SK-N-MC (cell line): ENCODE results near the gene TACC2.

Experiments used
- DNase-seq: peaks from one replicate; pipeline ENCODE4 v3.0.0-alpha.2; 2011; ENCODE audit warnings: low read depth, low spot score
- H3K27ac ChIP-seq: fragments of 200-600 bp; sonication (generic); 2 replicates; pipeline ENCODE4 v1.5.1; 2016; ENCODE audit warnings: mixed run types
- H3K36me3 ChIP-seq: fragments of 200-600 bp; sonication (generic); 2 replicates; pipeline ENCODE4 v1.6.1; 2017; ENCODE audit warnings: antibody characterized with exemption, low read length, mixed read lengths; ENCODE audit not compliant: insufficient read depth
- H3K4me3 ChIP-seq: fragments of 200-600 bp; sonication (generic); 2 replicates; pipeline ENCODE4 v1.5.1; 2016
- H3K9ac ChIP-seq: fragments of 200-600 bp; sonication (generic); 2 replicates; pipeline ENCODE4 v1.8.0; 2017; ENCODE audit warnings: mixed run types, mixed read lengths; ENCODE audit not compliant: insufficient read length
- H3K9me3 ChIP-seq: fragments of 200-600 bp; sonication (generic); 2 replicates; pipeline ENCODE4 v1.6.1; 2017; ENCODE audit warnings: low read depth, mild to moderate bottlenecking, antibody characterized with exemption, low read length, moderate library complexity, mixed read lengths
- EZH2 ChIP-seq: fragments of 200-600 bp; sonication (generic); IDR thresholded peaks from one replicate; pipeline ENCODE4 v1.6.1; 2017; ENCODE audit warnings: antibody characterized with exemption
- FOXP2 ChIP-seq: optimal IDR thresholded peaks from 2 replicates; pipeline ENCODE3; 2011; ENCODE audit warnings: mild to moderate bottlenecking, moderate library complexity; ENCODE audit not compliant: insufficient read depth; ENCODE audit errors: extremely low read length, control extremely low read depth
- POLR2AphosphoS5 ChIP-seq: IDR thresholded peaks from 2 replicates; pipeline ENCODE4 v1.6.1; 2012; ENCODE audit warnings: mild to moderate bottlenecking, low read depth, low read length, borderline replicate concordance

TACC2 gene

GRCh38 chr10:122033224-122033926, 44.4 kb downstream of the TACC2 start:
- Histone ChIP-seq H3K9me3 (no peaks in the 10 kb centered on the region), H3K4me3 (no peak overlapping the region), H3K27ac (no peak overlapping the region), H3K9ac (no peak overlapping the region), H3K36me3 (no peaks in the 10 kb centered on the region)
- TF ChIP-seq EZH2 (no peak), FOXP2 (no peak), POLR2AphosphoS5 (no peak)
- no peak for DNase-seq

GRCh38 chr10:122034149-122034756, 45.3 kb downstream of the TACC2 start:
- Histone ChIP-seq H3K27ac (no peak overlapping the region), H3K36me3 (no peaks in the 10 kb centered on the region), H3K9me3 (no peaks in the 10 kb centered on the region), H3K9ac (no peak overlapping the region), H3K4me3 (no peak overlapping the region)
- TF ChIP-seq POLR2AphosphoS5 (no peak), FOXP2 (no peak), EZH2 (no peak)
- no peak for DNase-seq

GRCh38 chr10:122040786-122041185, 51.8 kb downstream of the TACC2 start:
- TF ChIP-seq EZH2 (no peak), POLR2AphosphoS5 (no peak), FOXP2 (no peak)
- Histone ChIP-seq H3K9ac (no peak overlapping the region), H3K4me3 (no peak overlapping the region), H3K27ac (no peak overlapping the region), H3K36me3 (no peaks in the 10 kb centered on the region), H3K9me3 (no peaks in the 10 kb centered on the region)
- no peak for DNase-seq

GRCh38 chr10:122042836-122043235, 53.9 kb downstream of the TACC2 start:
- no peaks in the 10 kb centered on the region for H3K36me3 ChIP-seq
- H3K9ac ChIP-seq: no peak overlapping the region
- no peak overlapping the region for H3K27ac ChIP-seq
- H3K4me3 ChIP-seq: no peak overlapping the region
- no peak for DNase-seq
- H3K9me3 ChIP-seq: no peaks in the 10 kb centered on the region
- TF ChIP-seq EZH2 (no peak), FOXP2 (no peak), POLR2AphosphoS5 (no peak)

- Histone ChIP-seq H3K27ac (no peak overlapping the region), H3K9ac (no peak overlapping the region), H3K4me3 (no peak overlapping the region), H3K36me3 (no peaks in the 10 kb centered on the region), H3K9me3 (no peaks in the 10 kb centered on the region)
- DNase-seq: no peak
- TF ChIP-seq POLR2AphosphoS5: no peak
- TF ChIP-seq FOXP2: no peak
- no peak for TF ChIP-seq EZH2
Measured at GRCh38 chr10:122044045-122044661, 55.2 kb downstream of the TACC2 start.

- DNase-seq: no peak
- H3K4me3 ChIP-seq: no peak overlapping the region
- H3K9ac ChIP-seq: no peak overlapping the region
- no peak overlapping the region for H3K27ac ChIP-seq
- no peak for TF ChIP-seq EZH2
- no peak for TF ChIP-seq FOXP2
- no peak for TF ChIP-seq POLR2AphosphoS5
- no peaks in the 10 kb centered on the region for H3K36me3 ChIP-seq
- H3K9me3 ChIP-seq: no peaks in the 10 kb centered on the region
Measured at GRCh38 chr10:122044713-122045112, 55.8 kb downstream of the TACC2 start.

- H3K27ac ChIP-seq: no peak overlapping the region
- H3K9me3 ChIP-seq: no peaks in the 10 kb centered on the region
- H3K4me3 ChIP-seq: no peak overlapping the region
- H3K36me3 ChIP-seq: no peaks in the 10 kb centered on the region
- no peak overlapping the region for H3K9ac ChIP-seq
- DNase-seq: no peak
- no peak for TF ChIP-seq EZH2
- TF ChIP-seq POLR2AphosphoS5: no peak
- TF ChIP-seq FOXP2: no peak
Measured at GRCh38 chr10:122045212-122045611, 56.2 kb downstream of the TACC2 start.

- no peaks in the 10 kb centered on the region for H3K36me3 ChIP-seq
Measured at GRCh38 chr10:122047560-122047959, 58.6 kb downstream of the TACC2 start.

More at GRCh38 chr10:122047560-122047959, 58.6 kb downstream of the TACC2 start:
- no peak for DNase-seq
- TF ChIP-seq EZH2: no peak
- no peak for TF ChIP-seq POLR2AphosphoS5
- no peak for TF ChIP-seq FOXP2
- Histone ChIP-seq H3K27ac (no peak overlapping the region), H3K4me3 (no peak overlapping the region), H3K9ac (no peak overlapping the region), H3K9me3 (no peaks in the 10 kb centered on the region)
